Measurements from ENCODE around the gene XRCC1. TPM values are rescaled to one million over a fixed set of nuclear protein-coding genes. Genes with fewer than 3 reads are reported as not detected.
A peak's percentile ranks its signal among the peaks of the same experiment; 100 is the strongest.

XRCC1 gene
- total and polyA plus RNA-seq, 7 donors, result 8.8 to 31.8 (median 19.9) TPM

- intact Hi-C loops (cut with DNase I), result no loop called here
- 50 to 82% methylated on average over 4 of the region's 4 CpGs for WGBS, 2 donors
- Histone ChIP-seq H3K27ac (no peak overlapping the region), H3K36me3 (peaks cover 0 to 13% (median 0%) of the 10 kb centered on the region in 4 donors), H3K4me3 (no peak overlapping the region), H3K27me3 (no peaks in the 10 kb centered on the region), H3K4me1 (peaks cover 0 to 23% (median 15%) of the 10 kb centered on the region in 4 donors), H3K9me3 (no peaks in the 10 kb centered on the region)
- DNase-seq, result no peak
- TF ChIP-seq CTCF (IDR thresholded peaks at IDR 0.05), result no peak
- TF ChIP-seq EP300 (IDR thresholded peaks at IDR 0.05), result no peak
- TF ChIP-seq POLR2A (IDR thresholded peaks at IDR 0.05), result no peak
- TF ChIP-seq POLR2AphosphoS5 (IDR thresholded peaks at IDR 0.05), result no peak
Measured at GRCh38 chr19:43622070-43622469, 46.7 kb upstream of the XRCC1 start.

- Histone ChIP-seq H3K27me3 (no peaks in the 10 kb centered on the region), H3K27ac (peak overlapping the region; percentile 91 to 98 (median 98)), H3K4me1 (peaks cover 0 to 24% (median 17%) of the 10 kb centered on the region in 4 donors), H3K4me3 (peak overlapping the region; percentile 65 to 88 (median 71)), H3K9me3 (no peaks in the 10 kb centered on the region), H3K36me3 (peaks cover 0 to under 1% (median 0%) of the 10 kb centered on the region in 4 donors)
- WGBS, 2 donors, result 45 to 47% methylated on average over 23 of the region's 23 CpGs
- TF ChIP-seq POLR2AphosphoS5 (IDR thresholded peaks at IDR 0.05) (no peak), POLR2A (IDR thresholded peaks at IDR 0.05) (no peak), EP300 (IDR thresholded peaks at IDR 0.05) (no peak), CTCF (IDR thresholded peaks at IDR 0.05) (no peak)
- DNase-seq, result no peak
- intact Hi-C loops (cut with DNase I), result no loop called here
Measured at GRCh38 chr19:43620061-43621001, 45.0 kb upstream of the XRCC1 start.

- H3K27me3 ChIP-seq, result no peaks in the 10 kb centered on the region
- H3K4me1 ChIP-seq, result peaks cover 0 to 29% (median 17%) of the 10 kb centered on the region in 4 donors
- WGBS, 2 donors, result 0% methylated on average over 81 of the region's 81 CpGs
- no peaks in the 10 kb centered on the region for H3K36me3 ChIP-seq
- DNase-seq, result peak; percentile 93
- H3K27ac ChIP-seq, result peak within 1 kb of the TSS; percentile 91 to 98 (median 98)
- no peaks in the 10 kb centered on the region for H3K9me3 ChIP-seq
- intact Hi-C loops (cut with DNase I), result loop anchor here (1.0 kb wide), 1 partner anchor 23 kb away; the partner anchor contains the start of genes IRGQ and ZNF576
- TF ChIP-seq POLR2A (IDR thresholded peaks at IDR 0.05) (peak; percentile 47 to 58), CTCF (IDR thresholded peaks at IDR 0.05) (no peak), EP300 (IDR thresholded peaks at IDR 0.05) (no peak), POLR2AphosphoS5 (IDR thresholded peaks at IDR 0.05) (peak; percentile 50 to 90 (median 83))
- peak within 1 kb of the TSS; percentile 65 to 88 (median 71) for H3K4me3 ChIP-seq
Measured at GRCh38 chr19:43619262-43620060, 44.1 kb upstream of the XRCC1 start, which contains the start of gene ZNF428. TSS of gene ZNF428 (minus strand) at chr19:43619629. CDS start at chr19:43614304, 5,325 bp downstream.

- intact Hi-C loops (cut with DNase I), result loop anchor here (1.0 kb wide), 1 partner anchor 23 kb away; the partner anchor contains the start of genes IRGQ and ZNF576
- peaks cover 0 to 29% (median 17%) of the 10 kb centered on the region in 4 donors for H3K4me1 ChIP-seq
- DNase-seq, result no peak
- TF ChIP-seq POLR2A (IDR thresholded peaks at IDR 0.05), result no peak
- TF ChIP-seq EP300 (IDR thresholded peaks at IDR 0.05), result no peak
- no peak for TF ChIP-seq CTCF (IDR thresholded peaks at IDR 0.05)
- no peak for TF ChIP-seq POLR2AphosphoS5 (IDR thresholded peaks at IDR 0.05)
- H3K27ac ChIP-seq, result peak overlapping the region; percentile 91 to 98 (median 98)
- H3K4me3 ChIP-seq, result peak overlapping the region; percentile 65 to 88 (median 71)
- 0 to 1% methylated on average over 14 of the region's 14 CpGs for WGBS, 2 donors
- no peaks in the 10 kb centered on the region for H3K27me3 ChIP-seq
- peaks cover 0 to 4% (median 0%) of the 10 kb centered on the region in 4 donors for H3K36me3 ChIP-seq
- H3K9me3 ChIP-seq, result no peaks in the 10 kb centered on the region
Measured at GRCh38 chr19:43618921-43619261, 43.6 kb upstream of the XRCC1 start.
